Fibroblast of lung (primary cell): Measurements from ENCODE around the gene AFF2. TPM values are rescaled to one million over a fixed set of nuclear protein-coding genes. Genes with fewer than 3 reads are reported as not detected.

Source experiments
- DNase-seq, 2 donors: peaks; one replicate each; pipeline versions ENCODE4 v3.0.0 to v3.0.0-alpha.2; 2010; ENCODE audit warnings: low read depth in 2 of 2
- H2AFZ ChIP-seq: 2 replicates; pipeline ENCODE4 v1.5.1; 2012; ENCODE audit warnings: low read length, control low read depth, inconsistent platforms
- H3K27ac ChIP-seq: 2 replicates; pipeline ENCODE4 v1.5.1; 2011; ENCODE audit warnings: low read length, control low read depth; ENCODE audit not compliant: insufficient read depth
- H3K27me3 ChIP-seq: 2 replicates; pipeline ENCODE4 v1.5.1; 2011; ENCODE audit warnings: mild to moderate bottlenecking, low read length; ENCODE audit not compliant: control insufficient read depth, insufficient read depth
- H3K36me3 ChIP-seq: 2 replicates; pipeline ENCODE4 v1.5.1; 2011; ENCODE audit warnings: low read length; ENCODE audit not compliant: control insufficient read depth, insufficient read depth
- H3K4me1 ChIP-seq: 2 replicates; pipeline ENCODE4 v1.5.1; 2011; ENCODE audit warnings: low read length; ENCODE audit not compliant: control insufficient read depth, insufficient read depth; ENCODE audit errors: extremely low read depth
- H3K4me2 ChIP-seq: 2 replicates; pipeline ENCODE4 v1.5.1; 2011; ENCODE audit warnings: low read length, control low read depth; ENCODE audit not compliant: insufficient read depth; ENCODE audit errors: extremely low read depth
- H3K4me3 ChIP-seq, 4 experiments: fragments of 200-600 bp in 1 of 4; sonication (generic) in 1 of 4; replicated peaks in 1 of 4; 2 replicates each; pipeline ENCODE4 v1.5.1; 2011 to 2016; ENCODE audit warnings: low read length in 4 of 4, low read depth in 3 of 4, mild to moderate bottlenecking in 3 of 4, control low read depth in 2 of 4, inconsistent platforms in 1 of 4, mixed read lengths in 1 of 4; ENCODE audit not compliant: insufficient read depth in 1 of 4; ENCODE audit errors: control extremely low read depth in 1 of 4
- H3K79me2 ChIP-seq: 2 replicates; pipeline ENCODE4 v1.5.1; 2012; ENCODE audit warnings: mild to moderate bottlenecking, low read length, inconsistent platforms; ENCODE audit not compliant: control insufficient read depth, insufficient read depth
- H3K9ac ChIP-seq: 2 replicates; pipeline ENCODE4 v1.5.1; 2011; ENCODE audit warnings: mild to moderate bottlenecking, low read length, control low read depth; ENCODE audit not compliant: insufficient read depth
- H3K9me3 ChIP-seq: 2 replicates; pipeline ENCODE4 v1.5.1; 2012; ENCODE audit warnings: low read depth, low read length; ENCODE audit not compliant: control insufficient read depth, insufficient read depth
- H4K20me1 ChIP-seq: 2 replicates; pipeline ENCODE4 v1.5.1; 2011; ENCODE audit warnings: low read length; ENCODE audit not compliant: control insufficient read depth, insufficient read depth; ENCODE audit errors: extremely low read depth
- CTCF ChIP-seq, 2 donors: IDR thresholded peaks in 1 of 2; conservative IDR thresholded peaks in 1 of 2; 1 replicate in 1 of 2; 2 replicates in 1 of 2; pipeline ENCODE4 v1.5.1; 2011 to 2012; ENCODE audit warnings: low read length in 2 of 2, control low read depth in 1 of 2, inconsistent platforms in 1 of 2, low read depth in 1 of 2, mild to moderate bottlenecking in 1 of 2
- EZH2 ChIP-seq: IDR thresholded peaks from 2 replicates; pipeline ENCODE4 v1.5.1; 2012; ENCODE audit warnings: low read length, control low read depth, mild to moderate bottlenecking; ENCODE audit errors: missing control alignments
- polyA minus RNA-seq: library from RNA; depleted of rRNA, polyadenylated mRNA; stranded (reverse); fragments of >200 nt; gene quantifications from 2 replicates; pipeline ENCODE4 v1.2.3, GENCODE V29; 2011; ENCODE audit warnings: low replicate concordance
- polyA plus RNA-seq, 2 donors: library from polyadenylated mRNA; depleted of rRNA in 1 of 2; stranded (reverse) in 1 of 2; unstranded in 1 of 2; fragments of >200 nt; gene quantifications; 2 replicates each; pipeline ENCODE4 v1.2.1, GENCODE V29; 2011 to 2012; ENCODE audit warnings: missing spikeins in 1 of 2
- total RNA-seq: library from RNA; depleted of rRNA; stranded (reverse); fragments of >200 nt; gene quantifications from 2 replicates; pipeline ENCODE4 v1.2.1, GENCODE V29; 2014

Gene AFF2
- total RNA-seq (under 0.01 and 0.26 TPM in 2 replicates), polyA plus RNA-seq (0.05 and 0.19 TPM in 2 replicates), polyA minus RNA-seq (not detected in 2 replicates)
- 0.05 and 0.14 TPM in 2 replicates for polyA plus RNA-seq (2012)

- no peak within 1 kb of the TSS for H3K9ac ChIP-seq
These were observed at the start of gene AFF2 for GRCh38 chrX:148500423-148501385. TSS of gene AFF2 (plus strand) at chrX:148500617. CDS start at chrX:148501098, 481 bp downstream.

GRCh38 chrX:148457279-148457678 lies 43.1 kb upstream of the AFF2 start:
- H3K4me1 ChIP-seq, result no peaks in the 10 kb centered on the region
- H3K36me3 ChIP-seq, result no peaks in the 10 kb centered on the region
- H3K9ac ChIP-seq, result no peak overlapping the region
- no peaks in the 10 kb centered on the region for H3K27me3 ChIP-seq
- H3K4me3 ChIP-seq, result no peak overlapping the region
- TF ChIP-seq CTCF (conservative IDR thresholded peaks at IDR 0.05 in 1 of 2, IDR thresholded peaks at IDR 0.05 in 1 of 2; ENCODE audit: low read depth in 1 of 2, low read length in 2 of 2), result no peak
- TF ChIP-seq EZH2, result no peak
- H3K79me2 ChIP-seq, result no peaks in the 10 kb centered on the region
- H3K27ac ChIP-seq, result no peak overlapping the region
- no peak overlapping the region for H2AFZ ChIP-seq
- no peaks in the 10 kb centered on the region for H4K20me1 ChIP-seq
- H3K4me2 ChIP-seq, result no peak overlapping the region
- DNase-seq, result no peak
- H3K9me3 ChIP-seq, result no peaks in the 10 kb centered on the region

More at GRCh38 chrX:148500423-148501385, at the start of gene AFF2:
- Histone ChIP-seq H3K27me3 (peaks cover 4% of the 10 kb centered on the region), H3K4me3 (peak within 1 kb of the TSS; percentile 7 to 36 (median 27)), H3K79me2 (no peaks in the 10 kb centered on the region), H2AFZ (no peak within 1 kb of the TSS), H4K20me1 (no peaks in the 10 kb centered on the region), H3K27ac (no peak within 1 kb of the TSS), H3K36me3 (no peaks in the 10 kb centered on the region), H3K4me1 (no peaks in the 10 kb centered on the region), H3K9me3 (no peaks in the 10 kb centered on the region), H3K4me2 (peak within 1 kb of the TSS; percentile 44)
- peak; percentile 16 to 24 for DNase-seq
- TF ChIP-seq CTCF (conservative IDR thresholded peaks at IDR 0.05 in 1 of 2, IDR thresholded peaks at IDR 0.05 in 1 of 2; ENCODE audit: low read depth in 1 of 2, low read length in 2 of 2) (no peak), EZH2 (no peak)

- no peak overlapping the region for H3K4me3 ChIP-seq
- no peak overlapping the region for H3K4me2 ChIP-seq
- no peaks in the 10 kb centered on the region for H3K9me3 ChIP-seq
- H3K27me3 ChIP-seq, result no peaks in the 10 kb centered on the region
- no peak overlapping the region for H3K9ac ChIP-seq
- H3K27ac ChIP-seq, result no peak overlapping the region
- no peaks in the 10 kb centered on the region for H4K20me1 ChIP-seq
- no peak for DNase-seq
- H3K4me1 ChIP-seq, result no peaks in the 10 kb centered on the region
- H2AFZ ChIP-seq, result no peak overlapping the region
- TF ChIP-seq CTCF (conservative IDR thresholded peaks at IDR 0.05 in 1 of 2, IDR thresholded peaks at IDR 0.05 in 1 of 2; ENCODE audit: low read depth in 1 of 2, low read length in 2 of 2) (no peak), EZH2 (no peak)
- H3K36me3 ChIP-seq, result no peaks in the 10 kb centered on the region
- no peaks in the 10 kb centered on the region for H3K79me2 ChIP-seq
These were observed 41.1 kb upstream of the AFF2 start for GRCh38 chrX:148459343-148459742.
